Measurements from ENCODE around the gene DNAAF5.

- TF ChIP-seq CTCF (IDR thresholded peaks at IDR 0.05) (no peak), ZFX (IDR thresholded peaks at IDR 0.05; ENCODE audit: borderline replicate concordance) (no peak)
These were observed 19.9 kb downstream of the DNAAF5 start for GRCh38 chr7:746155-747061.
